Measurements from ENCODE around the gene TESK2.

- TF ChIP-seq CTCF (IDR thresholded peaks at IDR 0.05; ENCODE audit: borderline replicate concordance, extremely low read depth, low read length, poor library complexity, severe bottlenecking) (no peak), EZH2 (IDR thresholded peaks at IDR 0.05; ENCODE audit: borderline replicate concordance, low read depth, low read length, severe bottlenecking) (no peak)
These were observed 66.9 kb downstream of the TESK2 start for GRCh38 chr1:45423906-45424678.
